B cell (primary cell): ENCODE measurements around the gene DCDC1. TPM values are rescaled to one million over a fixed set of nuclear protein-coding genes. Genes with fewer than 3 reads are reported as not detected.

Experiments
- ATAC-seq: fragments of 200-7000 bp; cut with Tn5 transposase; one replicate; pipeline ENCODE4 v1.10.0; 2021; ENCODE audit warnings: low read depth, mild to moderate bottlenecking, moderate number of reproducible peaks, moderate library complexity
- CTCF ChIA-PET: fragments of 350-600 bp; sonication (Branson Sonifier 250); formaldehyde crosslinking; loops from one replicate; lab custom pipeline; 2021; ENCODE audit warnings: antibody characterized with exemption, inconsistent platforms; lab: Charles Lee
- POLR2A ChIA-PET: fragments of 350-600 bp; sonication (Branson Sonifier 250); formaldehyde crosslinking; loops from one replicate; lab custom pipeline; 2021; ENCODE audit warnings: antibody characterized with exemption; lab: Charles Lee
- DNase-seq: peaks from one replicate; pipeline ENCODE4 v3.0.0; 2013
- H2AFZ ChIP-seq: 2 replicates; pipeline ENCODE4 v1.6.1; 2012; ENCODE audit warnings: mild to moderate bottlenecking, low read depth, low read length; ENCODE audit not compliant: insufficient read depth, poor library complexity, severe bottlenecking
- H3K27ac ChIP-seq, 2 donors: 1 replicate in 1 of 2; 2 replicates in 1 of 2; pipeline ENCODE4 v1.5.1; 2012 to 2013; ENCODE audit warnings: low read length in 2 of 2, mild to moderate bottlenecking in 2 of 2, moderate library complexity in 1 of 2
- H3K27me3 ChIP-seq, 4 experiments: fragments of 200-600 bp in 1 of 4; sonication (generic) in 1 of 4; replicated peaks in 1 of 4; 1 replicate in 2 of 4; 2 replicates in 2 of 4; pipeline versions ENCODE4 v1.6.1 to v1.7.0; 2013 to 2016; ENCODE audit warnings: low read length in 3 of 4, mild to moderate bottlenecking in 2 of 4, mixed read lengths in 1 of 4, moderate library complexity in 1 of 4; ENCODE audit not compliant: insufficient read depth in 4 of 4, control insufficient read depth in 3 of 4; ENCODE audit errors: control extremely low read depth in 1 of 4
- H3K36me3 ChIP-seq, 2 experiments: replicated peaks in 1 of 2; 1 replicate in 1 of 2; 2 replicates in 1 of 2; pipeline versions ENCODE4 v1.6.1 to v1.7.1; 2013; ENCODE audit warnings: low read length in 1 of 2; ENCODE audit not compliant: insufficient read depth in 2 of 2, control insufficient read depth in 1 of 2; ENCODE audit errors: control extremely low read depth in 1 of 2, extremely low read depth in 1 of 2
- H3K4me1 ChIP-seq, 2 donors: fragments of 200-600 bp in 1 of 2; sonication (generic) in 1 of 2; 1 replicate in 1 of 2; 2 replicates in 1 of 2; pipeline versions ENCODE4 v1.5.1 to v1.6.1; 2013 to 2017; ENCODE audit warnings: low read length in 2 of 2; ENCODE audit not compliant: control insufficient read depth in 2 of 2, insufficient read depth in 2 of 2
- H3K4me2 ChIP-seq: replicated peaks from 2 replicates; pipeline ENCODE3; 2012; ENCODE audit warnings: mild to moderate bottlenecking, low read depth, low read length; ENCODE audit not compliant: poor library complexity, severe bottlenecking
- H3K4me3 ChIP-seq, 5 experiments: fragments of 200-600 bp in 1 of 5; sonication (generic) in 1 of 5; 1 replicate in 3 of 5; 2 replicates in 2 of 5; pipeline versions ENCODE4 v1.5.1 to v1.7.0; 2011 to 2016; ENCODE audit warnings: low read length in 4 of 5, mild to moderate bottlenecking in 4 of 5, low read depth in 2 of 5, control low read depth in 1 of 5, moderate library complexity in 1 of 5; ENCODE audit not compliant: insufficient read depth in 1 of 5; ENCODE audit errors: control extremely low read depth in 1 of 5, extremely low read depth in 1 of 5
- H3K79me2 ChIP-seq: fragments of 200-600 bp; sonication (generic); one replicate; pipeline ENCODE4 v1.6.0; 2016; ENCODE audit warnings: low read length; ENCODE audit not compliant: control insufficient read depth, insufficient read depth
- H3K9ac ChIP-seq: fragments of 200-600 bp; sonication (generic); 2 replicates; pipeline ENCODE4 v1.6.1; 2017; ENCODE audit warnings: mild to moderate bottlenecking, low read length, moderate library complexity
- H3K9me3 ChIP-seq, 3 donors: one replicate each; pipeline versions ENCODE4 v1.6.1 to v1.7.1; 2013; ENCODE audit warnings: low read length in 2 of 3; ENCODE audit not compliant: control insufficient read depth in 2 of 3, insufficient read depth in 1 of 3; ENCODE audit errors: control extremely low read depth in 1 of 3
- H4K20me1 ChIP-seq: 2 replicates; pipeline ENCODE4 v1.6.0; 2012; ENCODE audit warnings: mild to moderate bottlenecking, low read length; ENCODE audit not compliant: insufficient read depth, control insufficient read depth, poor library complexity, severe bottlenecking
- H3K27ac Mint-ChIP-seq: one replicate; pipeline ENCODE4 v1.8.0; 2021; ENCODE audit warnings: mixed read lengths
- H3K27me3 Mint-ChIP-seq: one replicate; pipeline ENCODE4 v1.8.0; 2021; ENCODE audit warnings: mixed read lengths
- H3K4me1 Mint-ChIP-seq: one replicate; pipeline ENCODE4 v1.8.0; 2021; ENCODE audit warnings: mixed read lengths
- H3K4me3 Mint-ChIP-seq: one replicate; pipeline ENCODE4 v1.8.0; 2021; ENCODE audit warnings: mixed read lengths
- H3K9me3 Mint-ChIP-seq: one replicate; pipeline ENCODE4 v1.8.0; 2022; ENCODE audit warnings: mixed read lengths; ENCODE audit not compliant: insufficient read depth
- CTCF ChIP-seq: fragments of 200-600 bp; IDR thresholded peaks from one replicate; pipeline ENCODE4 v1.8.0; 2022; ENCODE audit warnings: antibody characterized with exemption, mild to moderate bottlenecking
- EZH2 ChIP-seq: IDR thresholded peaks from 2 replicates; pipeline ENCODE4 v1.6.1; 2012; ENCODE audit warnings: borderline replicate concordance, low read depth, mild to moderate bottlenecking, moderate library complexity, low read length; ENCODE audit not compliant: insufficient read depth, poor library complexity, severe bottlenecking
- WGBS: methylation state at CpG from one replicate; pipeline ENCODE4 v1.1.5; 2013; ENCODE audit warnings: missing lambda C conversion rate; ENCODE audit not compliant: insufficient coverage; 5-methylcytosine and 5-hydroxymethylcytosine counted together
- intact Hi-C: fragments of 100-400 bp; cut with micrococcal nuclease; formaldehyde crosslinking; loops from one replicate; pipeline ENCODE4 v1.10.0; 2022
- polyA plus RNA-seq: library from polyadenylated mRNA; depleted of rRNA; stranded (reverse); fragments of >200 nt; gene quantifications from 2 replicates; pipeline ENCODE4 v1.2.3, GENCODE V29; 2012
- total RNA-seq, 2 donors: library from RNA; stranded (reverse); fragments of 120-200 nt in 1 of 2; gene quantifications; 1 replicate in 1 of 2; 2 replicates in 1 of 2; pipeline versions ENCODE4 v1.2.3 to v1.2.4, GENCODE V29; 2013 to 2022

Gene DCDC1
- total and polyA plus RNA-seq, 2 donors (not counting 1 experiment from before 2014, with no cell fraction given) = not detected

- Histone ChIP-seq H3K4me2 (no peak overlapping the region), H3K9me3 (no peaks in the 10 kb centered on the region)
Measured at GRCh38 chr11:30879322-30880005, 490.1 kb downstream of the DCDC1 start.

More at GRCh38 chr11:30879322-30880005, 490.1 kb downstream of the DCDC1 start:
- Histone ChIP-seq H4K20me1 (no peaks in the 10 kb centered on the region), H3K36me3 (no peaks in the 10 kb centered on the region), H3K4me1 (no peaks in the 10 kb centered on the region), H3K4me3 (no peak overlapping the region), H3K27ac (no peak overlapping the region), H3K9ac (no peak overlapping the region), H2AFZ (no peak overlapping the region), H3K79me2 (no peaks in the 10 kb centered on the region), H3K27me3 (no peaks in the 10 kb centered on the region)
- no peaks in the 10 kb centered on the region for H3K9me3 Mint-ChIP-seq
- H3K27ac Mint-ChIP-seq = no peak overlapping the region
- CTCF ChIA-PET = no interaction called here
- H3K27me3 Mint-ChIP-seq = no peaks in the 10 kb centered on the region
- DNase-seq = no peak
- no peak overlapping the region for H3K4me3 Mint-ChIP-seq
- POLR2A ChIA-PET = no interaction called here
- TF ChIP-seq EZH2 (no peak), CTCF (no peak)
- ATAC-seq = no peak
- intact Hi-C loops = no loop called here
- H3K4me1 Mint-ChIP-seq = no peaks in the 10 kb centered on the region
- no CpG with 5 or more reads among the region's 8 CpGs for WGBS
